Ovary (tissue), 9 donors: ENCODE results near the gene PDE4D. TPM values are rescaled to one million over a fixed set of nuclear protein-coding genes. Genes with fewer than 3 reads are reported as not detected.

Source experiments
- DNase-seq, 5 donors: peaks; one replicate each; pipeline ENCODE4 v3.0.0-alpha.2; 2019 to 2020
- H3K27ac ChIP-seq, 2 donors: fragments of 200-600 bp; one replicate each; pipeline versions ENCODE4 v1.5.1 to v1.8.0; 2019 to 2022
- H3K27me3 ChIP-seq: fragments of 200-600 bp; one replicate; pipeline ENCODE4 v1.8.0; 2022
- H3K36me3 ChIP-seq: fragments of 200-600 bp; sonication (generic); one replicate; pipeline ENCODE4 v1.5.1; 2019
- H3K4me1 ChIP-seq: one replicate; pipeline ENCODE4 v1.8.1; 2013; ENCODE audit warnings: mild to moderate bottlenecking, moderate library complexity; ENCODE audit not compliant: insufficient read depth
- H3K4me3 ChIP-seq: fragments of 200-600 bp; sonication (generic); one replicate; pipeline ENCODE4 v1.5.1; 2017
- H3K9me3 ChIP-seq, 2 donors: fragments of 200-600 bp in 1 of 2; sonication (generic) in 1 of 2; one replicate each; pipeline versions ENCODE4 v1.5.1 to v1.8.1; 2013 to 2019; ENCODE audit warnings: mild to moderate bottlenecking in 1 of 2, moderate library complexity in 1 of 2
- CTCF ChIP-seq, 3 donors: fragments of 450-650 bp in 2 of 3; fragments of 200-600 bp in 1 of 3; IDR thresholded peaks; one replicate each; pipeline versions ENCODE4 v1.5.1 to v1.8.0; 2016 to 2022; ENCODE audit warnings: antibody characterized with exemption in 3 of 3, mild to moderate bottlenecking in 1 of 3
- EP300 ChIP-seq: sonication (generic); formaldehyde crosslinking; IDR thresholded peaks from one replicate; pipeline ENCODE4 v1.6.1; 2017; ENCODE audit warnings: antibody characterized with exemption
- POLR2A ChIP-seq: fragments of 450-650 bp; IDR thresholded peaks from one replicate; pipeline ENCODE4 v1.6.1; 2017; ENCODE audit warnings: antibody characterized with exemption, mild to moderate bottlenecking, moderate library complexity
- WGBS, 3 donors: extraction: QIAGEN DNeasy Blood & Tissue Kit in 1 of 3; methylation state at CpG; one replicate each; pipeline versions ENCODE4 v1.1.5 to v1.1.7; 2013 to 2017; 5-methylcytosine and 5-hydroxymethylcytosine counted together
- intact Hi-C, 4 donors: fragments of 100-400 bp; cut with DNase I; formaldehyde crosslinking; loops; one replicate each; pipeline versions ENCODE4 v1.11.0 to v1.15.1; 2022 to 2023
- polyA plus RNA-seq, 2 donors: library from polyadenylated mRNA; stranded (reverse); fragments of 200-250 nt in 1 of 2; fragments of 350-450 nt in 1 of 2; fragmentation: Illumina TruSeq in 1 of 2; extraction: RNeasy Lipid Tissue Mini Kit (QIAGEN cat#74804) in 1 of 2; gene quantifications; one replicate each; pipeline ENCODE4 v1.2.3, GENCODE V29; 2013 to 2014
- total RNA-seq, 7 donors: library from RNA; depleted of rRNA in 2 of 7; stranded (reverse); fragments of >200 nt in 2 of 7; fragmentation: NEBNext Ultra II Directional in 3 of 7; extraction: Animal tissue kit (Norgen Biotek cat#: 25700) in 3 of 7; gene quantifications; one replicate each; pipeline versions ENCODE4 v1.1.0 to v1.2.4, GENCODE V29; 2016 to 2023
- donor health status: DM: no; HTN: no; CAD: no; lungs with moderate emphysema.
- donor health status: DM: no; HTN: no; CAD: no.
- donor health status: Bipolar disorder and iron deficiency.
- donor health status: DM: yes; HTN: yes; CAD: no.
- donor health status: DM: no; HTN: no; CAD: no.
- donor health status: DM: yes; HTN: yes; CAD: no.

The PDE4D gene
- total and polyA plus RNA-seq, 9 donors, result 1.3 to 67.6 (median 8.4) TPM

DNA sequence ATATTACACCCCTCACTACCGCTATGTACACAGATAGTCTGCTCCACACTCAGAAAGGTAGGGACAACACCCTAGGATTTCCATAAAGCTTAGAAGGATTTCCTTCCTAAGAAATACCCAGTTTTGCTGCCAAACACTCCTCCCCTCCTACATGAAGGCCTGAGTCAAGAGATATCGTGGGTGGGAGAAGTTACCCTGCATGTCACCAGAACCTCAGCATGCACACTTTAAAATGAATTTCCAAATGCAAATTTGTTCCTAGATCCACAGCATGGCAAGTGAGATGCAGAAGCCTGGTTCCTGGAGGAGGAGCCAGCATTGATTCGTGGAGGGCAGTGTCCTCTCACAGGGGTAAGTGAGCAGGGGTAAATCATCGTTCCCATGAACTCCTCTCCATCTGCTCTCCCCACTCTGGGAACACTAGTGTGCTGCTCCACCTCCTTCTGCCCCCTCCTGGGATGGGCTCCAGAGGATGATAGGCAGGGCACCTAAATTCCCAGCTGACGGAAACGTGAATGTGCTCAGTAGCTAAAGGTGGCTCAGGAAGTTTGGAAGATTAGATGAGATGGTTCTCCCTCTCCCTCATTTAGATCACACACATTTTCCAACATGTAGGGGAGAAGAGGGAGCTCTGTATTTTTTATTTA, 76.7 kb downstream of the PDE4D start:
- 70 to 76% (median 71%) methylated on average over 6 of the region's 6 CpGs for WGBS, 3 donors
- intact Hi-C loops, result no loop called here
- no peak for DNase-seq
- no peak for TF ChIP-seq CTCF (IDR thresholded peaks at IDR 0.05)
- no peak overlapping the region for H3K27ac ChIP-seq
- no peaks in the 10 kb centered on the region for H3K36me3 ChIP-seq
- H3K4me3 ChIP-seq, result no peak overlapping the region
- H3K27me3 ChIP-seq, result no peaks in the 10 kb centered on the region
- H3K4me1 ChIP-seq, result no peaks in the 10 kb centered on the region
- no peaks in the 10 kb centered on the region for H3K9me3 ChIP-seq

DNA sequence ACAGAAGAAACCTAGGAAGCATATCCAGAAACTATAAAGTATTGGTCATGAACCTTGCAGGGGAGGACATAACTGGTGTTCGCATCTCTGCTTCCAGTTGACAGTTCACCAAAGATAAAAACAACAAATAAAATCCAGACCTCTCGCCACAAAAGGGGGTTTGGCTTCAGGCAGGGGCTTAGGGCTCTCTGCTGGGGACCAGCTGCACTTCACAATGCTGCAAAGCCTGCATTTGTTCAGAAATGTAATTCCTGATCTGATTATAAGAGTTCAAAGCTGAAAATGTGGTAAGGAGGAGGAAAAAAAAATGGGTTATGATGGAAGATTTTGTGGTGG, 79.0 kb downstream of the PDE4D start:
- WGBS, 3 donors, result 74 to 83% (median 79%) methylated on average over 2 of the region's 2 CpGs
- no peak for DNase-seq
- no peak overlapping the region for H3K27ac ChIP-seq
- no peak overlapping the region for H3K4me3 ChIP-seq
- intact Hi-C loops, result loop anchor here in 1 of 4 donors (5.0 kb wide), 1 partner anchor 853 kb away; no protein-coding TSS in a partner anchor
- H3K4me1 ChIP-seq, result no peaks in the 10 kb centered on the region
- TF ChIP-seq EP300 (no peak), CTCF (IDR thresholded peaks at IDR 0.05) (no peak), POLR2A (no peak)
- no peaks in the 10 kb centered on the region for H3K36me3 ChIP-seq
- H3K9me3 ChIP-seq, result no peaks in the 10 kb centered on the region
- H3K27me3 ChIP-seq, result no peaks in the 10 kb centered on the region

DNA sequence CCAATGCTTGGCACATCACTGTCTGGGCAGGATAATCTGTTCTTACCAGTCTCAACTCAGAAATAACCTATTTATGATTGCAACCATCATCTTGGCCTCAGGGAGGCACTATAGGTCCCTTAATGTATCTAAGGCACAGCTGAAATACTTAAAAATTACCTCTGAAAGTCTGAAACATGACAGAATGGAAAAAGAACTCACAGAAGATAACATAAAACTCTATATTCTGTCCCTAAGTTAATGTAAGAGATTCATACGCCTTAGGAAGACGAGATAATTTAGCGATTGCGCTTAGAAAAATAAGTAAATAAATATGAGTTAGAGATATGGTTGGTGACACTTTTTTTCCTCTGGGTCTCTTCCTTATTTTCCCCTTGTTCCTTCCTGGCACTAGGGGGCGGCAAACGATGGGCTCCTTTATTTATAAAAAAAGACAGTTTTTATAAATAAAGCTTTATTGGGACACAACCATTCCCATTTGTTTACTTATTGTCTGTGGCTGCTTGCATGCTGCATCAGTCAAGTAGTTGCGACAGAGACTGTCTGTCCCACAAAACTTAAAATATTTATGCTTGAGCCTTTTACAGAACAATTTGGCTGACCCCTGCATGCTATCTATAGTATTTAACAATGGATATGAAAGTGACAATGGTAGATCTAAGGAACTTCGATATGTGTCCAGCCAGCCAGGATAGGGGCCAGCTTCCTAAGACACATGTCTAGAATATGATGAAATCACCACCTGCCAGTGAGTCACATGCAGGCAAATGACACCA, 79.6 kb downstream of the PDE4D start:
- no peak for DNase-seq
- WGBS, 3 donors, result 30 to 33% (median 30%) methylated on average over 8 of the region's 8 CpGs
- Histone ChIP-seq H3K4me3 (no peak overlapping the region), H3K9me3 (no peaks in the 10 kb centered on the region), H3K4me1 (no peaks in the 10 kb centered on the region), H3K27me3 (no peaks in the 10 kb centered on the region), H3K27ac (no peak overlapping the region), H3K36me3 (no peaks in the 10 kb centered on the region)
- TF ChIP-seq EP300, result no peak
- TF ChIP-seq POLR2A, result no peak
- TF ChIP-seq CTCF (IDR thresholded peaks at IDR 0.05), result no peak
- intact Hi-C loops, result loop anchor here in 1 of 4 donors (5.0 kb wide), 1 partner anchor 853 kb away; no protein-coding TSS in a partner anchor

- no peak overlapping the region for H3K4me3 ChIP-seq
- DNase-seq, result peak; percentile 33 to 76 (median 69)
- intact Hi-C loops, result loop anchor here in 1 of 4 donors (5.0 kb wide), 1 partner anchor 857 kb away; no protein-coding TSS in a partner anchor
These were observed 83.5 kb downstream of the PDE4D start for GRCh38 chr5:59810041-59810440.

More at GRCh38 chr5:59810041-59810440, 83.5 kb downstream of the PDE4D start:
- no peaks in the 10 kb centered on the region for H3K27me3 ChIP-seq
- H3K27ac ChIP-seq, result no peak overlapping the region
- no peaks in the 10 kb centered on the region for H3K9me3 ChIP-seq
- no peaks in the 10 kb centered on the region for H3K4me1 ChIP-seq
- 2 to 4% (median 3%) methylated on average over 14 of the region's 14 CpGs for WGBS, 3 donors
- TF ChIP-seq POLR2A (no peak), CTCF (IDR thresholded peaks at IDR 0.05) (peak; percentile 29 to 55 (median 46))
- H3K36me3 ChIP-seq, result no peaks in the 10 kb centered on the region
